ENCODE measurements around the gene RAN.
"Not testable (repeated sequence)": the region's sequence is repeated elsewhere in the genome, so short reads cannot be mapped to it uniquely, and the experiment has no call there.

RAN gene

GRCh38 chr12:130849561-130850417 is 22.1 kb upstream of the RAN start:
- no peak for DNase-seq (ENCODE audit: low read depth)

GRCh38 chr12:130850418-130851021 is 21.3 kb upstream of the RAN start:
- DNase-seq (ENCODE audit: low read depth) = no peak

- no peak for DNase-seq (ENCODE audit: low read depth)
Observed at GRCh38 chr12:130856088-130856487, 15.8 kb upstream of the RAN start.

GRCh38 chr12:130858084-130858483 is 13.8 kb upstream of the RAN start:
- no peak for DNase-seq (ENCODE audit: low read depth)

GRCh38 chr12:130859161-130859560 is 12.7 kb upstream of the RAN start:
- DNase-seq (ENCODE audit: low read depth) = no peak

GRCh38 chr12:130860311-130860710 is 11.6 kb upstream of the RAN start:
- no peak for DNase-seq (ENCODE audit: low read depth)

- DNase-seq (ENCODE audit: low read depth) = no peak
Observed at GRCh38 chr12:130862161-130862560, 9.7 kb upstream of the RAN start.

- not testable (repeated sequence) for DNase-seq (ENCODE audit: low read depth)
Observed at GRCh38 chr12:130862771-130863170, 9.1 kb upstream of the RAN start.

GRCh38 chr12:130863298-130863697 is 8.6 kb upstream of the RAN start:
- DNase-seq (ENCODE audit: low read depth) = no peak

GRCh38 chr12:130868412-130868811 is 3.5 kb upstream of the RAN start:
- no peak for DNase-seq (ENCODE audit: low read depth)

GRCh38 chr12:130870442-130871285 is 1.2 kb upstream of the RAN start:
- peak; percentile 64 for DNase-seq (ENCODE audit: low read depth)

- DNase-seq (ENCODE audit: low read depth) = peak; percentile 27
Observed at GRCh38 chr12:130872179-130873096, 572 bp downstream of the RAN start.

GRCh38 chr12:130873106-130873795 is 1.4 kb downstream of the RAN start:
- DNase-seq (ENCODE audit: low read depth) = no peak

GRCh38 chr12:130873825-130874224 is 2.0 kb downstream of the RAN start:
- DNase-seq (ENCODE audit: low read depth) = no peak

GRCh38 chr12:130874696-130875095 is 2.8 kb downstream of the RAN start:
- no peak for DNase-seq (ENCODE audit: low read depth)

GRCh38 chr12:130875193-130875592 is 3.3 kb downstream of the RAN start:
- no peak for DNase-seq (ENCODE audit: low read depth)

GRCh38 chr12:130875708-130876107 is 3.8 kb downstream of the RAN start:
- not testable (repeated sequence) for DNase-seq (ENCODE audit: low read depth)

GRCh38 chr12:130876297-130876696 is 4.4 kb downstream of the RAN start:
- DNase-seq (ENCODE audit: low read depth) = no peak

- no peak for DNase-seq (ENCODE audit: low read depth)
Observed at GRCh38 chr12:130876758-130877157, 4.9 kb downstream of the RAN start.

- DNase-seq (ENCODE audit: low read depth) = no peak
Observed at GRCh38 chr12:130877333-130877732, 5.5 kb downstream of the RAN start.

All from activated T-cell treated with anti-CD3 and anti-CD28 coated beads for 24 hours (primary cell).